Islet of Langerhans (tissue), 1 donor: ENCODE data around the gene DLG2.

Source experiments
- FAIRE-seq: peaks from one replicate; lab custom pipeline; 2011; peaks lifted over from hg19 to GRCh38; lab: Jason Lieb, UNC

DLG2 gene

DNA sequence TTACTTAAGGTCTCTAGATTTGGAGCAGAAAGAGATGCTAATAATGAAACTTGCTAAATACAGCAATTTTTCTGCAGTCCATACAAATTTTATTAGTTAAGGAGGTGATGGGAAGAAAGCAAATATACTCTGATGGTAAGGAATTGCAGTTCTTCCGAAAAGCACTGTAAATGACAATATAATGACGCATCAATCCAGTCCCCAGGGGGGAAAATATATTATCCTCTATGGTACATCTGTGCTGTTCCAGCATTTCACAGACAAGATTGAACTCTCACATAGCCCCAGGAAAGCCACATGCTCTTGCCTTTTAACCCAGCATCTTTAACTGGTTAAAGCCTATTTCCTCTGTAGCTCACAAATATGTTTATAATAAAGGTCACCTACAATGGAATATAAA is 1924.3 kb downstream of the DLG2 start:
- no peak for FAIRE-seq

DNA sequence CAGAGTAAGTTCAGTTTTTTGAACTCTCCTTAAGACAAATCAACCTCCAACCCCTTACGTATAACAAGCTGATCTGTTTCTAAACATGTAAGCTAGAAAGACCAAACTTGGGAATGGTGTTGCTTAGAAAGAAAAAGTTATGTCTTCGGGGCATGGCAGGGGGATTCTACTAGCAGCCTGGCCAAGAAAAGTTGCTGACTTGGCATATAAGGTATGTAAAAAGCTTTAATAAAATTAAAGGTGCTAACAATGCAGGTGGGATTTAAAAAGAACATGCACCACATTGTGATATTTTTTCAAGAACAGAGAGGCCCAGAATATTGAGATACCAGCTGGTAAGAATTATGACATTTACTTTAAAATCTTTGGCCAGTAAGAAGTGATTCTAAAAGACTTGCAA is 1929.6 kb downstream of the DLG2 start:
- peak; percentile 53 for FAIRE-seq

DNA sequence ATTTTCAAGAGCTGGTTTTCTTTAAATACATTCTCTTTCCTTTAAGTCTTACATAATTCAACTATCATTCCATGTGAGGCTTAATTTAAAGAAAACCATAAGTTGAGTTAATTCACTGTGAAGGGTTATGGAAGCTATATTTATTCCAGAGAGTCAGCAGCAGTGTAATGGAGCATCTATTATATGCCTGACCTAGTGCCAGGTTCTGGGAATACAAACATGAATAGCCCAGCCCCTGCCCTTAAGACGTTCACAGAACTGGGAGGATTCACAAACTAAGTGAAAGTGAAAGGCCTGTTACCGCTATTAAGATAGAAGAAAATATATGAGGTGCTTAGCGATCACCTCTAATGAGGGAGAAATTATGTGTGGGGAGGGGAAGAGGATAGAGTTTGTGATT is 1932.1 kb downstream of the DLG2 start:
- FAIRE-seq = no peak

DNA sequence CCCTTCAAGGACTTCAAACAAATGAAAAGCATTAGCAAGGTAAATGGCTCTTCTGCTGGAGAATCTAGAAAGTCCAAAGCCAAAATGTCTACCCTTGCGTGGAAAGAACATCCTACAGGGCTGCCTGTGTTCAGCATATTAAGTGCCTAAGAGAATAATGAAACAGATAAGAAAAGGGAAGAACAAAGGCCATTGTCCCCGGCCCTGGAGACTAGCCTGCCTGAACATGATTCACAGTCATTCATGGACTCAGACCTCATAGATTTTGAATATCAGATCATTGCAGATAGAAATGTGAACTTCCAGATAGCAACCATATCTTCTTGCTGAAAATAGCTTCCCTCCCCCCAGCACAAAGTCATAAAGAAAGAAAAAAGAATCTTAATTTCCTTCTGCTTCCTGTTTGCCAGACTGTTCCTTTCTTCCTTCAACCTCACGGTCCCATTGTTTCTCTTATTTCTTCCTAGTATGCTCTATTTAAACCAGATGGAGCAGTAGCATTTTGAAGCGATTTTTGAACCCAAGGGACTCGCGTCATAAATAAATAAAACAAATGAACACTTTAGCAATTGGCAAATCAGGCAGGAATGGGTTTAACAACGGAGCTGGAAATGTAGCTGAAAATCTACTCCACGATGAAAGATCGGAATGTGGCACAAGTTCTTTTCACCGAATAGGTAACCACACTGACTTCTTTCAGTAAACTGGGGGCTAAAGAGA is 1932.8 kb downstream of the DLG2 start:
- FAIRE-seq = no peak

DNA sequence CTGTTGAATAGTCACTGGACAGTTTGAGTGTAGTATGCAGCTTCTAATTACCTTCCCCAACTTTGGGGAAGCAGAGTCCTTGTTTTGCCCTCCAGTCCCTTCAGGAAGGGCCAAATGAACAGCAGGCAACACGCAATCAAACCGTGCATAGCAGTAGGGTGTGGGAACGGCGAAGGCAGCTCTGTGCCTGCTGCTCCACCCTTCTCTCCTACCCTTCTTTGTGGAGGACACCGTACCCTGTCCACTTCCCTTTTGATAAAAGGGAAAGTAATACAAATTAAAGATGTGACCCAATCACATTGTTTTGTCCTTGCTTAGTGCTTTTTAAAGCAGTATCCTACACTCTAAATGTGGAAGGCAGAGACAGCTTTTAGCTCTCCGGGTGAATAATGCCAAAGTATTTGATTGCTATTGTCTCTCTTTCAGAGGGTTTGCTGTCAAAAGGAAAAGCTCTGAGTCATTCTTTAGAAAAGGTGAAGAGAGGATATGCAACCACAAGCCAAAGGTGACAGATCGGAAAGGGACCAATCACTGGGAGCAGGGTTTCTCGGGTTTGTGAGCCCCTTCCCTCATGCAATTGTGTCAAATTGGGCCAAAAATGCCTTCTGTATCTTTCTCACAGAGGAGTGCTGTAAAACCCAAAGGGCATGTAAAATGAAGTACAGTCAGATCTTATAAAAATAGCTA is 1933.7 kb downstream of the DLG2 start:
- FAIRE-seq = no peak

DNA sequence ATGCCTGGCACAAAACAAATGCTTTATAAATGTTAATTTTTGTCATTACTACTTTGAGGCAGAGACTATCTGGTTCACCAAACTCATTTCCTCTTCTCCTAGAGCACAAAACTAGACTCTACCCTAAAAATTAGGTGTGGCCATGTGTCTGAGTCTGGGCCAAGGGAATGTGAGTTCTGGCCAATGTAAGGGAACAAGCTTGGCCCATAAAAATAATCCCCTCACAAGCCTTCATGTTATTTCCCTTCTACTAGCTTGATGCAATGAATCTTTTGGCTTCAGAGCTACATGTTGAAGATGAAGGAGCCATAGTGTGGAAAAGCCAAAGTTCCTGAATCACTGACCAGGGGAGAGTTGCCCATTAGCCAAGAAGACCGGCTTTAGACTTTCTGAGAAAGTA is 1934.5 kb downstream of the DLG2 start:
- FAIRE-seq = no peak

DNA sequence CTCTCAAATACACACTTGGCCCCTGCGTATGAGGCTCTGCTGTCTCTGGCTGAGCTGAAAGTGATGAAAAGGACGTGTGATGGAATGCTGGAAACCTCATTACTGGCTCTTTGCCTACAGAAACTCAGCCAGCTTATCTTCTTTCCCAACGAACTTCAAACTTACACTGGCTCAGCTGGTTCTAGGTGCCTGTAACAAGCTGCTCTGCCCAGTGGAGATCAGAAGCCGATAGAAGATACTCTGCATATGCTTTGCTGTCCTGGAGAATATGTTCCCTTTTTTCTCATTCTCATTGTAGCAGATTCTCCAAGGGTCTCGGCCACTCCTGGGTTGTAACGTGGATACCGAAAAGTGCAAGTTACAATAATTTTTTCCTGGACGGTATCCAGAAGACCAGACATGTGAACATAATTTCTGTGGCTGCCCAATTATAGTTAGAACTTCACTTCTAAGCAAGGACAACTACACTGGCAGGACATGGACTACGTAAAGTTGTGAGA is 1935.6 kb downstream of the DLG2 start:
- no peak for FAIRE-seq

DNA sequence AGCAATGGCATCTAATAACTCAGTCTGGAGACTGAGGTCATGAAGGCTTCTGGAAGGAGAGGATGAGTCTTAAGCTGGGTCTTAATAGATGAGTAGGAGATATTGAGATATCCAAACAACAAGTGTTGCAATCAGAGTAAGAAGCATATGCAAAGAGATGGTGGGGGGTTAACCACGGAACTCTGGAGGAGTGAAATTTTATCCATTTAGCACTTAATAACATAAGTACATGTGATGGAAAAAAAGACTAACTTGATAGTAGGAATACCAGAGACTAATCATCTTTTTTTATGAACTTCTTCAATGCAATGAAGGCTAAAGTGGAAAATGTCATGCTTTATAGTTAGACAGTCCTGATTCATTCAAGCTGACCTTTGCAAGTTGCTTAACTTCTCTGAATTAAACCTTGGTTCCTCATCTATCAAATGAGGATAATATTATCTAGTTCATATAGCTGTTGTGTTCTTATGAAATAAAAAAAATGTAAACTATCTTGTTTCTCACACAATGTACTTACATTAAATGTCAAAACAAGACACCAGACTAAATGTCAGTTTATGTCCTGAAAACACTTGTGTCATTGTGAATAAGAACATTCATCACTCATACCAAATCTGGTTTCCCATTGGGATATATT is 1937.9 kb downstream of the DLG2 start:
- peak; percentile 70 for FAIRE-seq

DNA sequence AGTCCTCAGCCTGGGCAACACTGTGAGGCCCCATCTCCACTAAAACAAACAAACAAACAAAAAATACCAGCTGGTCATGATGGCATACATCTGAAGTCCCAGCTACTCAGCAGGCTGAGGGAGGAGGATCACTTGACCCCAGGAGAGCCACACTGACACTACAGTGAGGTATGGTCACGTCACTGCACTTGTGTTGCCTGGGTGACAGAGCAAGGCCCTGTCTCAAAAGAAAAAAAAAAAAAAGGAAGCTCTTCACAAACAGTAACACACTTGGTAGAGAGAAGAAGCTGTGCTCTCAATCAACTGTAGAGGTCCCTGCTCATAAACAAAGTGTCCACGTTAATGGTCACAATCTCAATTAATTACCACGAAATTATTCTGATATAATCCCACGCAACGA is 1939.4 kb downstream of the DLG2 start:
- FAIRE-seq = no peak

DNA sequence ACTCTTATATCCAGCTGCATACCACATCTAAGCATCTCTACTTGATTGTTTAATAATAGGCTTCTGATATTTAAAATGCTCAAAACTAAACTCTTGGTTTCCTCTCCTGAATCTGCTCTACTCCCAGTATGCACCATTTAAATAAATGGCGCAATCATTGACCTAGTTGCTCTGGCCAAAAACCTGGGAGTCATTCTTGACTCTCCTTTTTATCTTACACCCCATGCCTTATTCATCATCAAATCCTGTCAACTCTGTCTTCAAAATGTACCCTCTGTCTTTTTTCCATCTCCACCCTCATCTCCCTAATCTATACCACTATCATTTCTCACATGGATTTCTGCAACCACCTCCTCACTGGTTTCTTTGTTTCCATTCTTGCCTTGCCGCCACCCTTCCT is 1941.4 kb downstream of the DLG2 start:
- no peak for FAIRE-seq

DNA sequence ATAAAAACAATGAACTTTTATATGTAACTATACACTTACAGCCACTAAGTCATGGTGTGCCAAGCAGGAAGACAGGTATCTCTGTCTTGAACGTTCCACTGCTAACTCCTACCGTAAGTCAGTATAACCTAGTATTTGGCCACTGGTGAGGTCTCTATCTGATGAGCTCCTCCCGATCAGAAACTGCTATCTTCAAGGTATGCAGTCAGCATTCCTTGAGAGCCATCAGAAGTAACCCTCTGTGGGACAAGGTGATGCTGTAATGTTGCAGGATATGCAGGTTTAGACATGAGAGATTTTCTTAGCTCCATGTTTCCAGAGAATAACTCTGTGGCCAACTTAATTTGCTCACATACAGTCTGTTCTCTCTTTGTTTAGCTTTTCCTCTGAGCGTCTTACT is 1943.1 kb downstream of the DLG2 start:
- no peak for FAIRE-seq

DNA sequence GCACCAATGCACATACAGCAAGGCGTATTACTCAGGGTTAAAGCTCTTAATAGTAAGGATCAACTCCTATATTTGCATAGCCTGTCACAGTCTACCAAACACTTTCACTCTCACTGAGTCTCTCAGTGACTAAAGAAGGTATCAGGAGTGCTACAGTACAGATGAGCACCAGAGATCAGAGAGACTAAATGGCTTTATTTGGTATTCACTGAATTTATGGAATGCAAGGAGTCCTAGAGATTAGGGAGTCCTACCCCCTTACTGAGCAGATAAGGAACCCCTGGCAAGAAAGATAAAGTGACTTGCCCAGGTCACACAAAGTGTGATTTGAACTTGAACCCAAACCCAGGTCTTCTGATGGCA is 1944.6 kb downstream of the DLG2 start:
- no peak for FAIRE-seq

DNA sequence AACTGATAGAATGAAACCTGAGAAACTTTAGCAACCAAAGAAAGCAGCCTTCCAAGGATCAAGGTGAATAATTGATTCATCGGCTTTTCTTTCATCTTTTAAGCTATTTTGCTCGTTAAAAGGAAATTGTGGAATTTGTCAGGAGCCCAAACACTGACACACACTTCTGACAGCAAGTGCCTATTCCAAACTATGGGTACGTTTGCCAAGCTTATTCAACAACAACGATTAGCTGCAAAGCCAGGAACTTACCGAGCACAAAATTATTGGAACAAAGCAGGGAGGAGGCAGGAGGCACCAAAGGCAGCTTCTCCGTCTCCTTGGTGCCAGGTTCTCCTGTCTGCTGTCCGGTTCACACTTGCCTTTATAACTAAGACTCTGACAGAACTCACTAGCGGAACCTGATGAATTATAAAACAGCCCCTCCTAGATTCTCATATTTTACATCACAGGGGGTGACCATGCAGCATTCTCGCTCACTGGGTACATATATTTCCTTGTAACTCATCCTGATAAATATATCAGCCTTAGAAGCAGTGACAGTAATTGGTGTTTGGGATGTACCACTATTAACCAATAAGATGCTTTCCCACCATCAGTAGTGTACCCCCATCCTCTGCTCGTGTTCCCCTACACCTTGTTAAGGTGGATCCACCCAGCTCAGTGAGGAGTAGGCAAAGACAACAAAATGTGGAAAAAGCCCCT is 1945.1 kb downstream of the DLG2 start:
- FAIRE-seq = no peak

DNA sequence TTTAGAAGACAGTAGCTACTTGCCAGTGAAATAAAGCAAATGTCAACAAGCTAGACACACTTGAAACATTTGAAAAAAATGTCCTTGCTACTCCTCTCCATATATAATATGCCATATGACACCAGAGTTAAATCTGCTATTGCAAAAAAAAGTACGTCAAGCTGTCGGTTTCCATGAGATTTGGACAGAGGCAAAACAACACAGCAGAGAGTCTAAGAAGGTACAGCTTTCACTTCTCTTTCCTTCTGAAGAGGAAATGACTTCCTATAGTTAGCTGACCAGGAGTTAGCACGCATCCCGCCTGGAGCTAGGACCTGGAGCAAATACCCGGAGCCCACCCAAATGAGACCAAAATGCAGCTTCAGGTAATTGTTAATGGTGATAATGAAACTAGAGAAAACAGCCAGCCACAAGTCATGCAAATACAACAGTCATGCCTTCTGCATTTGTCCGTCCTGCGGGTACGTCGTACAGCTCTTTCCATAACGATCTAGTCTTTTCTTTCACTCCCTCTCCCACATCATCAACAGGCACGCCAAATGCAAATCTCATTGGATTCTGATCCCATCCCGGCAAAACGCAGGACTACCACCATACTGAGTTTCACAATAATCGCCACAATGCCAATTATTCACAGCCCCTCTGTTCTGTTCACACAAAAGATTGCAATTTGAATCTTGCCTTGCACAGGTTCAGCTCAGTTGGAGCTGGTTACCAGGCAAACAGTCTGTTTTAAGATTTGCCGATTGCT is 1945.9 kb downstream of the DLG2 start:
- no peak for FAIRE-seq

DNA sequence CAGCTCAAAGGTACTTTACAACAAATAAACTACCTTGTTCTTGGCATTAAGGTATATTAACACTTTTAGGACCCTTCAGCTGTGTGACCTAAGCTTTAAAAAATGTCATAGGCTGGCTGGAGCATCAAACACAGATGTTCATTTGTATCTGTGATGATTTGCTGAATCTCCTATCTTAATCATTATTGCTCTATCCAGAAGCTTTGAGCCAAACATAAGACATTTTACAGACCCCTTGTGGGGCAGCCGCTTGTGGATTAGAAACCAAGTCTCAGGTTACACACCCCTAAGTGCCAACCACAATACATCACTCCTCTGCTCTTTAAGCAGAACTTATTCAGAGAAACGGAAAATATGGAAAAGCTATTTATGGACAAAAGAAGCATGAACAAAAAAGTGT is 1946.8 kb downstream of the DLG2 start:
- FAIRE-seq = no peak

DNA sequence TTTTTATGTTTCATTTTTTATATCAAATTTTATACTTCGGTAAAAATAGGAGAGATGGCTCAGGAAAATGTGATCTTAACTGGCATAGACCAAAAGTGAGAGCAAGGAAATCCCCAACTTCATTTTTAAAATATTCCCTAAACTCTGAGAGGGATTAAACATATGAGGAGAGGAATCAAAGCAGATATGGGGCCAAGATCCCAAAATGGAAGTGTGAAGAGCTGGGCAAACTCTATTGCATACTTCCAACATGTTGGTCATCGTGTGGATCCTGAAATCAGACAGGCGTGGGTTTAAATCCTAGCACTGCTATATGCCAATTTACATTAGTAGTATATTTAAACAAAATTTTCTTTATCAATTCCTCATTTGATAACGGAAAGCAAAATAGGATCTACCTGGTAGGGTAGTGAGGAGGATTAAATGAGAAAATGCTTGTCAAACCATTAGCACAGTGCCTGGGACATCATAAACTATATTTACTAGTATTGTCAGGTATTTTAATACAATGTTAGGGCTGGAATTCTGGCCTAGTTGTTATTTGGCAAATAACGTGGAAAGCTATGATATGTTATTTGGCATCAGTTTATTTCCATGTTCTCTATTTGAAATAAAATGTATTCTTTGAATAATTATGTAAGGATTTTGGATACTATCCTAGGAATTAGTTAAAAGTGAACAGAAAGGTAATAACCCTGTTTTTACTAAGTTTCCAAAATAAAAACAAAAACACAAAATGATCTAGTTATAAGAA is 1948.1 kb downstream of the DLG2 start:
- FAIRE-seq = no peak

DNA sequence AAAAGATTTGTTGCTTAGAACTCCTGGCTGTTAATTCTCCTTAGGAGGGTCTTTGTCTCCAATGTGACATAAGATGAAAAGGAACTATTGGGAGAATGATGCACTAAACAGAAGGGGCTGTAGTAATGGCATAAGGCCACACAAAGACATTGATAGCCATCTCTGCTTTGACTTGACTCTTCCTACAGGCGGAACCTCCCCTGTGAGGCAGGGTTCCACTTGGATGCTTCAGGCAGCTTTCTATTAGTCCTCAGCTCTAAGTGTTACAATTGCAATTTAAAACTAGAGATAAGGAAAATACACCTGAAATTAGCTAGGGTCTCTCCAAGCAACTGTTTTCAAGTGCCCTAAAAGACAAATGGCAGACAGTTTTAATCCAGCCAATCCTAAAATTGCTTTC is 1949.4 kb downstream of the DLG2 start:
- FAIRE-seq = no peak

DNA sequence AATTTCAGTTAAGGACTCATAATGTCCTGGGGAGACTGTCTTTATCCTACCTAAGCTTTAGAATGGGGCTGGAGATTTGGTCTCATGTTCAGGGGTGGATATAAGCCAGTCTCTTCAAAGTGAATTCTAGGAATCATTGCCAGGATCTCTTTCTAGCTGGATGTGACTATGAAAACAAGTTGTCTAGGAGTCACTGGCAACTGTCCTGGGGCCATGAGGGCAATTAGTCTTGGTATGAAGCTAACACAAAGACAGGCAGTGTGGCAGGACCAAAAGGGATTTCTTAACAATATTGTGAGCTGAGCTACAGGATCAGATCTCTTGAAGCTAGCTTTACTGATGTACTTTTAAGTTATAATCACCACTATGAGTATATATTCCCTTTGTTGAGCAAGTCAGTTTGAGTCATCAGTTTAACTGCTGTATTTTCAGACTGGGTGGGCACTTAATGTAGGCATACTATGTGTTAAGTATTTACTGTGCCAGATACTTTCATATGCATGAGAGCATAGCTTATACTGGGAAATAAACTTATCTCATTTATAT is 1951.0 kb downstream of the DLG2 start:
- no peak for FAIRE-seq

DNA sequence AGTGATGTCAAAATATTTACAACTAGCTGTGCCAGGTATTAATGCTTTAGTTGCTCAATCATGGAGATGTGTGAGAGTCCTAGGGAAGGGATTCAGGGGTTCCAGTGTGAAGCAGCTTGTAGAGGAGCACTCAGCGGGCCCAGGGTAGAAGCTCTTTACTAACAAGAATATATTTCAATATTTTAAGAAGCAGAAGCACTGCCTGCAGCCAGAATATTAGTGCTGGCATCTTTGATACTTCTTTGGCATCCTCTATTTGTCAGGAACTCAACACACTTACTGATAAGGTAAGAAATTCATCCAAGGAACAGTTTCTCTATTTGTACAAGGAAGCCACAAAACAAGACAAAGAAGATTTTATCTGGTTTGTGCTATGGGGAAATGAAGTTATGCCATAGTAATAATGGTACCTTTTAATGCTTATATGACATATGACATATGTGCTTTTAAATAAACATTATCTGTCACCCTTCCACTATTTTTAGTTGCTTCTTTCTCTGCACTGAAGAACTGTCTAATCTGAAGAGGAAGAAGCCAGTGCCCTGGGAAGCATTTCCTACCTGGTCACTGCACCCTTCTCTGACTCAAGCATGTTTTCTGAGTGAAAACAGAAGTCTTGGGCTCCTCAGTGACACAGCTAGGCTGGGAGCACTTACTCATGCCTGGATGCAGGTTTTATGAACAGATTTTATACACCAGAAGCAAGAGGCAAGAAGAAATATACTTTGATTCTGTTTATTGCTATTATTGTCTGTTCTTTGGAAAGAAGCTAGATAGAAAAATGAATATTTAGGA is 1952.8 kb downstream of the DLG2 start:
- no peak for FAIRE-seq

DNA sequence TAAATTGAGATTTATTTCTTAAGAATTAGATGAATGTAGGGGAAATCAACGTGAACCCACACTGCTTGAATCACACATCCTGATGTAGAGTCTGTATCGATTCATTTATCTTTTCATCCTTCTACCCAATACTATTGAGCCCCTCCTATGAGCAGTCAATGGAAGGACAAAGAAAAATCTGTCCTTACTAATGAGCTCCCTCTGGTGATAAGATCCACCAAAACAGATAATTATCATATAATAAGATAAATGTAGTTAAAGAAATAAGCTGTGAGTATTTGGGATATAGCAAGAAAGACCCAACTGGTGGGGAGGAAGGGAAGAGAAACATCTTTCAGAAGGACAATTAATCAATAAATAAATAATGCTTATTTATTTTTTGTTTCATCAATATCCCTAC is 1955.9 kb downstream of the DLG2 start:
- no peak for FAIRE-seq
